K562 (cell line): ENCODE measurements around the gene TRIM4. TPM values are rescaled to one million over a fixed set of nuclear protein-coding genes. Genes with fewer than 3 reads are reported as not detected.
A peak's percentile ranks its signal among the peaks of the same experiment; 100 is the strongest.

ENCODE experiments used
- CBFB ChIP-seq: sonication (generic); formaldehyde crosslinking; IDR thresholded peaks from 2 replicates; pipeline ENCODE4 v1.4.0; 2020; ENCODE audit warnings: mild to moderate bottlenecking, missing genetic modification reagents
- DNMT1 ChIP-seq: fragments of 450-650 bp; IDR thresholded peaks from 2 replicates; pipeline ENCODE4 v1.6.1; 2016; ENCODE audit warnings: antibody characterized with exemption, mild to moderate bottlenecking
- DPF2 ChIP-seq: fragments of 450-650 bp; IDR thresholded peaks from 2 replicates; pipeline ENCODE4 v1.6.1; 2016
- IFI16 ChIP-seq: fragments of 250-450 bp; sonication (Bioruptor Pico); IDR thresholded peaks from 2 replicates; pipeline ENCODE4 v2.1.2; 2022; ENCODE audit warnings: mild to moderate bottlenecking, inconsistent platforms
- IRF9 ChIP-seq: fragments of 450-650 bp; IDR thresholded peaks from 2 replicates; pipeline ENCODE4 v1.6.1; 2016; ENCODE audit warnings: missing biosample characterization, missing genetic modification characterization
- ZNF511 ChIP-seq: sonication (generic); formaldehyde crosslinking; IDR thresholded peaks from 2 replicates; pipeline ENCODE4 v1.8.0; 2022; ENCODE audit warnings: mild to moderate bottlenecking, missing genetic modification reagents
- polyA plus RNA-seq, 8 experiments: library from polyadenylated mRNA; depleted of rRNA in 4 of 8; stranded (reverse) in 5 of 8; unstranded in 3 of 8; fragments of >200 nt; fragmentation: Nextera tagmentation in 2 of 8; fragmentation: Illumina TruSeq in 1 of 8; extraction: Ambion mirVana in 2 of 8; extraction: Trizol in 1 of 8; gene quantifications; 2 replicates each; pipeline versions ENCODE4 v1.2.1 to v1.2.3, GENCODE V29; 2011 to 2014; ENCODE audit warnings: inconsistent platforms in 1 of 8, missing spikeins in 1 of 8
- total RNA-seq, 7 experiments: library from RNA; depleted of rRNA in 6 of 7; stranded (reverse); fragments of >200 nt in 6 of 7; fragmentation: Illumina TruSeq in 2 of 7; extraction: Trizol in 2 of 7; gene quantifications; 2 replicates each; pipeline versions ENCODE4 v1.2.1 to v1.2.3, GENCODE V29; 2011 to 2021; ENCODE audit warnings: low replicate concordance in 1 of 7
- TF ChIP-seq, protein P1 (sequence below): fragments of 250-450 bp; sonication (Bioruptor Pico); IDR thresholded peaks from 2 replicates; pipeline ENCODE4 v1.5.0; 2020; ENCODE audit warnings: mild to moderate bottlenecking
- TF ChIP-seq, protein P2 (sequence below): sonication (generic); formaldehyde crosslinking; IDR thresholded peaks from 2 replicates; pipeline ENCODE4 v1.8.0; 2022; ENCODE audit warnings: missing genetic modification reagents, mild to moderate bottlenecking, moderate library complexity, borderline replicate concordance
- TF ChIP-seq, protein P3 (sequence below): fragments of 250-450 bp; sonication (Bioruptor Pico); IDR thresholded peaks from 2 replicates; pipeline ENCODE4 v1.4.0; 2020; ENCODE audit warnings: mild to moderate bottlenecking, moderate library complexity, borderline replicate concordance

Gene TRIM4
- total and polyA plus RNA-seq, 9 of the 15 experiments (the other 6 are each of a cell fraction or from before 2014, with no cell fraction given): 6.2 to 28.3 (median 22.4) TPM

GRCh38 chr7:99918959-99919813 is at the start of gene TRIM4 (continued):
- TF ChIP-seq, protein P1, sequence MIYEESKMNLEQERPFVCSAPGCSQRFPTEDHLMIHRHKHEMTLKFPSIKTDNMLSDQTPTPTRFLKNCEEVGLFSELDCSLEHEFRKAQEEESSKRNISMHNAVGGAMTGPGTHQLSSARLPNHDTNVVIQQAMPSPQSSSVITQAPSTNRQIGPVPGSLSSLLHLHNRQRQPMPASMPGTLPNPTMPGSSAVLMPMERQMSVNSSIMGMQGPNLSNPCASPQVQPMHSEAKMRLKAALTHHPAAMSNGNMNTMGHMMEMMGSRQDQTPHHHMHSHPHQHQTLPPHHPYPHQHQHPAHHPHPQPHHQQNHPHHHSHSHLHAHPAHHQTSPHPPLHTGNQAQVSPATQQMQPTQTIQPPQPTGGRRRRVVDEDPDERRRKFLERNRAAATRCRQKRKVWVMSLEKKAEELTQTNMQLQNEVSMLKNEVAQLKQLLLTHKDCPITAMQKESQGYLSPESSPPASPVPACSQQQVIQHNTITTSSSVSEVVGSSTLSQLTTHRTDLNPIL: no peak
- TF ChIP-seq DPF2 (0 out of 2 replicates have a peak, but pooled peaks have one; percentile 46), IRF9 (tag) (no peak), DNMT1 (0 out of 2 replicates have a peak, but pooled peaks have one; percentile 48), ZNF511 (CRISPR knock-in tag) (peak; percentile 58; the same call in 1 of the 2 replicates), CBFB (CRISPR knock-in tag) (0 out of 2 replicates have a peak, but pooled peaks have one; percentile 70), IFI16 (CRISPR knock-in tag) (no peak)
- TF ChIP-seq, protein P2, sequence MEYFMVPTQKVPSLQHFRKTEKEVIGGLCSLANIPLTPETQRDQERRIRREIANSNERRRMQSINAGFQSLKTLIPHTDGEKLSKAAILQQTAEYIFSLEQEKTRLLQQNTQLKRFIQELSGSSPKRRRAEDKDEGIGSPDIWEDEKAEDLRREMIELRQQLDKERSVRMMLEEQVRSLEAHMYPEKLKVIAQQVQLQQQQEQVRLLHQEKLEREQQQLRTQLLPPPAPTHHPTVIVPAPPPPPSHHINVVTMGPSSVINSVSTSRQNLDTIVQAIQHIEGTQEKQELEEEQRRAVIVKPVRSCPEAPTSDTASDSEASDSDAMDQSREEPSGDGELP (CRISPR knock-in tag): peak; percentile 73; the same call in 1 of the 2 replicates
- TF ChIP-seq, protein P3, sequence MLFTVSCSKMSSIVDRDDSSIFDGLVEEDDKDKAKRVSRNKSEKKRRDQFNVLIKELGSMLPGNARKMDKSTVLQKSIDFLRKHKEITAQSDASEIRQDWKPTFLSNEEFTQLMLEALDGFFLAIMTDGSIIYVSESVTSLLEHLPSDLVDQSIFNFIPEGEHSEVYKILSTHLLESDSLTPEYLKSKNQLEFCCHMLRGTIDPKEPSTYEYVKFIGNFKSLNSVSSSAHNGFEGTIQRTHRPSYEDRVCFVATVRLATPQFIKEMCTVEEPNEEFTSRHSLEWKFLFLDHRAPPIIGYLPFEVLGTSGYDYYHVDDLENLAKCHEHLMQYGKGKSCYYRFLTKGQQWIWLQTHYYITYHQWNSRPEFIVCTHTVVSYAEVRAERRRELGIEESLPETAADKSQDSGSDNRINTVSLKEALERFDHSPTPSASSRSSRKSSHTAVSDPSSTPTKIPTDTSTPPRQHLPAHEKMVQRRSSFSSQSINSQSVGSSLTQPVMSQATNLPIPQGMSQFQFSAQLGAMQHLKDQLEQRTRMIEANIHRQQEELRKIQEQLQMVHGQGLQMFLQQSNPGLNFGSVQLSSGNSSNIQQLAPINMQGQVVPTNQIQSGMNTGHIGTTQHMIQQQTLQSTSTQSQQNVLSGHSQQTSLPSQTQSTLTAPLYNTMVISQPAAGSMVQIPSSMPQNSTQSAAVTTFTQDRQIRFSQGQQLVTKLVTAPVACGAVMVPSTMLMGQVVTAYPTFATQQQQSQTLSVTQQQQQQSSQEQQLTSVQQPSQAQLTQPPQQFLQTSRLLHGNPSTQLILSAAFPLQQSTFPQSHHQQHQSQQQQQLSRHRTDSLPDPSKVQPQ: no peak
